ENCODE data around the gene CTNNA3.

- TF ChIP-seq, protein P1, sequence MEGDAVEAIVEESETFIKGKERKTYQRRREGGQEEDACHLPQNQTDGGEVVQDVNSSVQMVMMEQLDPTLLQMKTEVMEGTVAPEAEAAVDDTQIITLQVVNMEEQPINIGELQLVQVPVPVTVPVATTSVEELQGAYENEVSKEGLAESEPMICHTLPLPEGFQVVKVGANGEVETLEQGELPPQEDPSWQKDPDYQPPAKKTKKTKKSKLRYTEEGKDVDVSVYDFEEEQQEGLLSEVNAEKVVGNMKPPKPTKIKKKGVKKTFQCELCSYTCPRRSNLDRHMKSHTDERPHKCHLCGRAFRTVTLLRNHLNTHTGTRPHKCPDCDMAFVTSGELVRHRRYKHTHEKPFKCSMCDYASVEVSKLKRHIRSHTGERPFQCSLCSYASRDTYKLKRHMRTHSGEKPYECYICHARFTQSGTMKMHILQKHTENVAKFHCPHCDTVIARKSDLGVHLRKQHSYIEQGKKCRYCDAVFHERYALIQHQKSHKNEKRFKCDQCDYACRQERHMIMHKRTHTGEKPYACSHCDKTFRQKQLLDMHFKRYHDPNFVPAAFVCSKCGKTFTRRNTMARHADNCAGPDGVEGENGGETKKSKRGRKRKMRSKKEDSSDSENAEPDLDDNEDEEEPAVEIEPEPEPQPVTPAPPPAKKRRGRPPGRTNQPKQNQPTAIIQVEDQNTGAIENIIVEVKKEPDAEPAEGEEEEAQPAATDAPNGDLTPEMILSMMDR (IDR thresholded peaks at IDR 0.05): no peak
- TF ChIP-seq POLR2A (IDR thresholded peaks at IDR 0.05) (no peak), EP300 (IDR thresholded peaks at IDR 0.05) (no peak)
Observed at GRCh38 chr10:66982053-66982420, 714.0 kb downstream of the CTNNA3 start.

All from upper lobe of left lung (tissue), 4 donors.